ENCODE measurements around the gene BACH2. TPM values are rescaled to one million over a fixed set of nuclear protein-coding genes. Genes with fewer than 3 reads are reported as not detected.
"Not testable (repeated sequence)": the region's sequence is repeated elsewhere in the genome, so short reads cannot be mapped to it uniquely, and the experiment has no call there.

BACH2 gene
- total RNA-seq, 2 experiments from 2014 or later = 73.1 to 78.0 TPM

DNA sequence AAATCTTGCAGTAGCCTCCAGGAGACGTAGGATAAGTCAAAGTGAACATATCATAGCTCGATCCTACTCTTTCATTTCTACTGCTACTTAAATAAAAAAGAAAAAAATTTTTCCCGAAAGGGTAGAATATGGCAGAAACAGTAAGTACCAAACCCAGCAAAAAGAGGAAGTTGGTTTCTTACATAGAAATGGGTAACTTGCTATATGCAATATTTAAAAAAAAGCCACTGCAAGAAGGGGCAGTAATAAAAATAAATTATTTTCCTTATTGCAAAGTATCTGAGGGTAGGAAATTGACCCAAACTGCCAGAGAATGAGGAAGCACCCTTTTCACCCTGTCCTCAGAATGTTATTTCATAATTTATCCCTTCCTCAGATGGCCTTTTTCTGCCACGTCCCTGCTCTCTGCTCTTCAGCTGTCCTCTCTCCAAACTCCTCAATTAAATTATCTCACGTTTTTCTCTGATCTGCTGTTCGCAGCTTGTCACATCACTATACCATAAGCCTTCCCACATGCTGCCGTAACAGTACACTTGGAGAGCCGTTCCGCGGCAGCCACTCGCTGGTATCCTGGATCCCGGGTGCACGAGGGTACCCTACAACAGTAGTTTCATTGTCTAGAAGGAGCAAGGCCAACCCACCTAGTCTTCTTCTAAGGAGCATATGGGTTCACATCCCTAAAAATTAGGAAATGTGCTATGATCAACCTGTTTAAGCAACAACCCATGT is 149.6 kb downstream of the BACH2 start:
- H3K4me3 Mint-ChIP-seq = peak overlapping the region; percentile 9
- DNase-seq = no peak
- H3K4me1 Mint-ChIP-seq = peaks cover 92% of the 10 kb centered on the region
- H3K9me3 Mint-ChIP-seq = peaks cover 2% of the 10 kb centered on the region
- H3K27me3 Mint-ChIP-seq = no peaks in the 10 kb centered on the region
- H3K36me3 Mint-ChIP-seq = peaks cover 61% of the 10 kb centered on the region
- peak overlapping the region; percentile 94 for H3K27ac Mint-ChIP-seq

DNA sequence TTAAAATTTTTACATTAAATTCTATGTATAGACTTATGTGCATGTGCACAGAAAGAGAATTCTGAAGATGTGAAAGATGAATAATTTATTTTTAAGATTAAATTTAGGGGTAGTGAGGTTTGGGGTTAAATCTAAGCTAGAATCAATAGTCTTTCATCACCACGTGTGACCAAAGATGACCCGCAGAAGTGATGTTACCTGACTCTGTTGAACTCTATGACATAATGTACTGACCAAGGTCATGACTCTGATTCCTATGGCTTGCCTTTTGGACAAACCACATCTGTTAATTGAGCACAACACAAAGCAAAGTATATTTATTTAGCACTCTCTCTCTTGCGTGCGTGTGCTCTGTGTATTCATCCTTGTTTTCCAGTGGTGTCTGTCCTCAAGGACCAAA is 150.6 kb downstream of the BACH2 start:
- H3K4me3 Mint-ChIP-seq = no peak overlapping the region
- peaks cover 59% of the 10 kb centered on the region for H3K36me3 Mint-ChIP-seq
- no peak for DNase-seq
- no peaks in the 10 kb centered on the region for H3K27me3 Mint-ChIP-seq
- peaks cover 89% of the 10 kb centered on the region for H3K4me1 Mint-ChIP-seq
- peak overlapping the region; percentile 94 for H3K27ac Mint-ChIP-seq
- H3K9me3 Mint-ChIP-seq = peaks cover 2% of the 10 kb centered on the region

DNA sequence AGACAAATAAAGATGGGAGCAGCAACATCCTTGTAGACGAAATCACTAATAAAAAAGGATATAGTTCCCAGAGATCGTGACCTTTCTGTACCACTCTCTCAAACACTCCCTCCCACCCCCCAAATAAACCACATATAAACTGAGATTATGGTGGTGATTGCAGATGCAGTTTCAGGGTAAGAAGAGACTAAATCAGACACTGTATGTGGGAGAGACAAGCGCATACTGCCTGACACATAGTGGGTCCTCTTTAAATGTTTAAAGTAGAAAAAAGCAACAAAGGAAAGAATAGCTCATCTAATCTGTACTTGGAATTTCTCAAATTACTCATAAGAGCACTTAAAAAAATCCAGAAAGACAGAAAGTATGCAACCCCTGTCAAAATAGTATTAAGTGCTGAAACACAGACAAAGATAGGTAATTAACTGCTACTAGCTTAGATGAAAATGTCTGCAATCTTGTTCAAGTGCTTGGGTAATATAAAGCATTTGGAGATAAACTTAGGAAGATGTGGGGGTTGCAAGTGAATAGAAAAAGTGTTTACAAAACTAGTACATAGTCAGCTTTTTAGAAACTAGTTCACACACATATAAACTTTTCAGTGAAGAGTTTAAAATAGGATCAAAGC is 151.6 kb downstream of the BACH2 start:
- Mint-ChIP-seq H3K4me3 (peak overlapping the region; percentile 66), H3K4me1 (peaks cover 84% of the 10 kb centered on the region), H3K27ac (peak overlapping the region; percentile 94), H3K36me3 (peaks cover 53% of the 10 kb centered on the region), H3K9me3 (no peaks in the 10 kb centered on the region), H3K27me3 (no peaks in the 10 kb centered on the region)
- no peak for DNase-seq

DNA sequence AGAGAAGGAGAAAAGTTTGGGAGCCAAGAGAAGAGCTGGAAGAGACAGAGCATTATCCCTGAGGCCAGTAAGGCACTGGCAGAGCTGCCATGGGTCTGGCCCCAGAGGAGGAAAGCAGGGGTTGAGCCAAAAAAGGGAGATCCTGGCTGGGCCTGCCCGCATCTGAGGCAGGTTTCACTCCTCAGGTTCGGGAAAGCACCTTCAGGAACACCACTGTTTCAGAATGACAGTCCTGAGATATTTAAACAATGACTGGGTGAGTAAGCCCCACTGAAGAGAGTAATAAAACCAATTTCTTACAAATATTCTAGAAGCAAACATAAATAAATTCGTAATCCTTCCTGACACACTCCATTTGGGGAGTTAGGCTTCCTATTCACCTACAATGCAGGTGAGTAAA is 152.2 kb downstream of the BACH2 start:
- Mint-ChIP-seq H3K36me3 (peaks cover 58% of the 10 kb centered on the region), H3K4me3 (peak overlapping the region; percentile 66), H3K27me3 (no peaks in the 10 kb centered on the region), H3K27ac (peak overlapping the region; percentile 94), H3K4me1 (peaks cover 81% of the 10 kb centered on the region), H3K9me3 (no peaks in the 10 kb centered on the region)
- peak; percentile 68 for DNase-seq

DNA sequence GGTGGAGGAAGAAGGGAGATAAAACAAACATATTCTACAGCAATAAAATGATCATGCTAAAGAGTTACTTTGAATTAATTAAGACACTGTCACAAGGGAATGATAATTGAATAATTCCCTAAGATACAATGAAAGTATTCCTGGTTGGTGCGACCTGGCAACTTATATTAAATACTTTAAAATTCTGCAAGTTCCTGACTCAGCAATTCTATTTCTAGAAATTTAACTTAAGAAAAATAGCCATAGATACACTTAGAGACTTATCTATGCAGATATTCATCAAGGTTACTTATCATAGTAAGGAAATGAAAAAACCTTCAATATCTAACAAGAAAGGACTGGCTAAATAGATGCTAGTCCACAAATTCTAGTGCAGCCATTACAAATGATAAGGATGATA is 156.0 kb downstream of the BACH2 start:
- no peak for DNase-seq
- Mint-ChIP-seq H3K4me3 (no peak overlapping the region), H3K36me3 (peaks cover 61% of the 10 kb centered on the region), H3K9me3 (no peaks in the 10 kb centered on the region), H3K27me3 (no peaks in the 10 kb centered on the region), H3K4me1 (peaks cover 78% of the 10 kb centered on the region), H3K27ac (no peak overlapping the region)

DNA sequence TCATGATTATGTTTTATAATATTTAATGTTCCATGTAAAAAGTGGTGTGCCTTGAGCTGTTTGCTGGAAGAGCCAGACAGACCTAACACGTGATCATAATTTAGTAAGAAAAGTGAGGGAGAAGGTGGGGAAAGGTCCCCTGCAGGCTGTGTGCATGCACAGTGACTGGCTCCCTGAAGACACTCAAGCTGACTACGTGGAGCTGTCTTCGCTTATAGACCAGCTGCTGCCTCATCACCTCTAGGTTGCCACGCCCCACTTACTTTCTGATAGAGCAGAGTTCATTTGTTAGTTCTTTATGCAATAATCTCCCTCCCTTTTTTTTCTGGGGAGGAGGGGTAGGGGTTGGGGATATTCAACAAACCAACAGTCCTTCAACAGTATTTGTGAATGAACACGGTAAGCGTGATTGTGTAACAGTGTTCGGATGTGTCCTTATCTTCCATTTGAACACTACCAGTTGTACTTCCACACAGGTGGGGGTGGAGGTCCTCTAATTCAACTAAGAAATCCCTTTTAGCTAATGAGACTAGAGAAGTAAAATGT is 157.3 kb downstream of the BACH2 start:
- H3K4me1 Mint-ChIP-seq = peaks cover 75% of the 10 kb centered on the region
- peaks cover under 1% of the 10 kb centered on the region for H3K9me3 Mint-ChIP-seq
- DNase-seq = no peak
- H3K27ac Mint-ChIP-seq = peak overlapping the region; percentile 11
- H3K36me3 Mint-ChIP-seq = peaks cover 62% of the 10 kb centered on the region
- no peaks in the 10 kb centered on the region for H3K27me3 Mint-ChIP-seq
- no peak overlapping the region for H3K4me3 Mint-ChIP-seq

DNA sequence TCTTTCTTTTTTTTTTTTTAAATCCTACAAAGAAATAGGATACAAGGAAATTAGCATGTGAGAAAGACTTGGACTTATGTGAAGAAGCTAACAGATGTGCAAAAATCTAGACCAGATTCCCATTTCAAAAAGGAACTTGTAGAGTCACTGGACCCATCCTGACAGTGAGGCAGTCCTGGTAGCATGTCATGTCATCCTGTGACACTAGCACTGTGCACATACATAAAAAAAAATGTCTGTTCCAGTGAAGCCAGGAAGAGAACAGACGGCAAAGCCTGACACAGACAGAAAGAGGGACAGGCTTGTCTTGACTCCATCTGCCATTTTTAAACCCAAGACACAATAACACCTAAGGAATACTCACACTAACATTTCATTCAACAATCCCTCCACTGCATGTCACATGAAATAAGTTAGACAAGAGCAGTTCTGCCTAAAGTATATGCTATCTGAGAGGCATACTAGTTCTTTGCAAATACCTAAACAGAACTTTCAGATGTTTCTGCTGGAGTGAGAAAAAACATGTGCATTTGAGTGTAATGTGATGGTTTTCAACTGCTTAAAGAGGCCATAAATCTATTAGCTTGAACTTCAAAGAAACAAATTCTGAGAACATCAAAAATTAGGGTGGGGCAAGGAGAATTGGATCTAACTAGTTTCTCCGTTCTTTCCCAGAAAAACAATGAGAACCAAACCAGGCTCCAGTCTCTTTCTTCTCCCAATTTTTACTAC is 159.6 kb downstream of the BACH2 start:
- Mint-ChIP-seq H3K4me3 (no peak overlapping the region), H3K27ac (peak overlapping the region; percentile 62), H3K9me3 (peaks cover 2% of the 10 kb centered on the region), H3K36me3 (peaks cover 60% of the 10 kb centered on the region), H3K27me3 (no peaks in the 10 kb centered on the region), H3K4me1 (peaks cover 68% of the 10 kb centered on the region)
- DNase-seq = no peak

DNA sequence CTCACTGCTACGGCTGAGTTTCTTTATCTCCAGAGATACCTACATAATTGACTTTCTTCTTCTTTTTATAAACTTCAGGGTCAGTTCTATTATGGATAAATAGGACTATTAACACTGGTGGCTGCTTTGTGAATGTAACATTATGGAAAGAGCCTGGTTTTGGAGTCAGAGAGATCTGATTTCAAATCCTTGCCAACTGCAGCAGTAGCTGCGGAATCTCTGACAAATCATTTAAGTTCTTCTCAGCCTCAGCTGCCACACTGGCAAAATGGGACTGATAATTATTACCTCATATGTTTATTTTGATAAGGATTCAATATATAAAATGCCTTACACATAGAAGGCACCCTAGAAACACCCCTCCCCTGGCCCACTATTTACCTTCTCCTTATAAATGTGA is 160.5 kb downstream of the BACH2 start:
- peak overlapping the region; percentile 0 for H3K4me3 Mint-ChIP-seq
- no peaks in the 10 kb centered on the region for H3K27me3 Mint-ChIP-seq
- peaks cover 59% of the 10 kb centered on the region for H3K36me3 Mint-ChIP-seq
- peaks cover 2% of the 10 kb centered on the region for H3K9me3 Mint-ChIP-seq
- H3K4me1 Mint-ChIP-seq = peaks cover 73% of the 10 kb centered on the region
- no peak for DNase-seq
- peak overlapping the region; percentile 58 for H3K27ac Mint-ChIP-seq

DNA sequence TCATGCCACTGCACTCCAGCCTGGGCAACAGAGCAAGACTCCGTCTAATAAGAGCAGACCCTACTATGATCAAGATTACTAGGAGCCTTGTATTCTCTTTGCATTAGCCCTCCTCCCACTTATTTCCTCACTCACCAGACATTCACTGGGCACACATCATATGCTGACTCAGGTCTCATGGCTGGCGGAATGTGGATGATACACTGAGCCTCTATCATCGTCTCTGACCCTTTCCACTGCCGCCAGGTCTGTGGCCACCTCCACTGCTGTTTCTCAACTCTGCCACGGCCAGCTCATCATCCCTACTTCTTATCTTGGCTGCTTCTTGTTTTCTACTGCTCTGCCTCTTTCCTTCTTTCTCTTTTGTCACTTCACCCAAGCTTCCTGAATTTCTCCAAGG is 161.0 kb downstream of the BACH2 start:
- Mint-ChIP-seq H3K36me3 (peaks cover 61% of the 10 kb centered on the region), H3K27ac (peak overlapping the region; percentile 58), H3K27me3 (no peaks in the 10 kb centered on the region), H3K4me1 (peaks cover 77% of the 10 kb centered on the region), H3K4me3 (peak overlapping the region; percentile 0), H3K9me3 (peaks cover 2% of the 10 kb centered on the region)
- DNase-seq = no peak

DNA sequence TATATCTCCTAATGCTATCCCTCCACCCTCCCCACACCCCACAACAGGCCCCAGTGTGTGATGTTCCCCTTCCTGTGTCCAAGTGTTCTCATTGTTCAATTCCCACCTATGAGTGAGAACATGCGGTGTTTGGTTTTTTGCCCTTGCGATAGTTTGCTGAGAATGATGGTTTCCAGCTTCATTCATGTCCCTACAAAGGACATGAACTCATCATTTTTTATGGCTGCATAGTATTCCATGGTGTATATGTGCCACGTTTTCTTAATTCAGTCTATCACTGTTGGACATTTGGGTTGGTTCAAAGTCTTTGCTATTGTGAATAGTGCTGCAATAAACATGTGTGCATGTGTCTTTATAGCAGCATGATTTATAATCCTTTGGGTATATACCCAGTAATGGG is 163.0 kb downstream of the BACH2 start:
- not testable (repeated sequence) for DNase-seq, H3K27me3 Mint-ChIP-seq, H3K4me3 Mint-ChIP-seq, H3K9me3 Mint-ChIP-seq, H3K27ac Mint-ChIP-seq
- H3K4me1 Mint-ChIP-seq = peaks cover 64% of the 10 kb centered on the region
- peaks cover 55% of the 10 kb centered on the region for H3K36me3 Mint-ChIP-seq

DNA sequence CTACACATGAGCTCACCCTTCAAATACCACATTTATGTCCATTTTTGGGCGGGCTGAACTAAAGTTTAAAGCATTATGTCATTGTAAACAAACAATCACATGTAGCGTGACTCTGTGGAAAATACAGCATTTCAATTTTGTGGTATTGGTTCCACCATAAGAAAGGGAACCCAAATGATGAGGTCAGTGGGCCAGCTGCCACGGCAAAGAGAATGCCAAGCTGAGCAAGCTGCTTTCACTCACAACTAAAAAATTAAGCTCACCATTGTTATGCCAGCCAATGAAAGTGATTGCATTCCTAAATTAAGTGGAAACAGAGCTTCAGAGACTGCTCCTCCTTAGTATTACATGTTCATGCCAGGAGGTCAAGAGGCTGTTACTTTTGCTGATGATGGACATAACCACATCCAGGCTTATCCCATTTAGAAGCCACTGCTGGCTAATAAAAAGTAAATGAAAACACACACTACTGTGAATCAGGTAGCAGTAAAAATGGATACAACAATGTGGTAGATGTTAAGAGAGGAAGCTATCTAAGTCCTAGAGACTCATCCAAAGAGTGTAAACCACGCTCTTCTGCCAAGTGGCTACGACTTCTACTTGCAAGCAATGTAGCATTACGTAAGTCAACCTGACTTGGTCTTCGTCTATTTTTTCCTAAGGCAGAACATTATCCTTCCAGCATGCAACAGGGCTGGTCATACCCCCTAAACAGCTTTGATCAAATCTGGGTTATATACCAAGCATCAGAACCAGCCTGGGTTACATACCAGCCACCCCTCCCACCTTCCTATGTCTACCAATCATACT is 164.8 kb downstream of the BACH2 start:
- Mint-ChIP-seq H3K27ac (peak overlapping the region; percentile 64), H3K36me3 (peaks cover 54% of the 10 kb centered on the region), H3K4me1 (peaks cover 60% of the 10 kb centered on the region), H3K27me3 (no peaks in the 10 kb centered on the region), H3K4me3 (no peak overlapping the region), H3K9me3 (peaks cover 2% of the 10 kb centered on the region)
- DNase-seq = no peak

DNA sequence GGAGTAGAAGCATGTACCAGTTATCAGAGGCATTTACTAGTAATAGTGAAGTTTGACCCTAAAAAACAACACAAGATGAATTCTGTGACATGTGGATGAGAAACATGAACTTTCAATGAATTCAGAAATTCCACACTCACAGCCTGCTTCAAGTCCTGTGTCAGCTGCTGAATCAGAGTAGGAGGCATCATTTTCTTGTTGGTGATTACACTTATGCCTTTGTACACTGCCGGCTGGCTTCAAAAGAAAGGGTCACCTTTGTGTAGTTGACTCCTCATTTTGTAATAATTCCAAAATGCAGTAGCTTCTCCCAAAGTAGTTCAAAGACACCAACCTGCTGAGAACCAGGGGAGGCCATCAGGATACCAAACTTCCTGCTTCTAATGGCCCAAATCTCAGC is 165.5 kb downstream of the BACH2 start:
- Mint-ChIP-seq H3K27me3 (no peaks in the 10 kb centered on the region), H3K4me3 (no peak overlapping the region), H3K4me1 (peaks cover 63% of the 10 kb centered on the region), H3K9me3 (peaks cover 2% of the 10 kb centered on the region), H3K36me3 (peaks cover 56% of the 10 kb centered on the region), H3K27ac (peak overlapping the region; percentile 64)
- no peak for DNase-seq

DNA sequence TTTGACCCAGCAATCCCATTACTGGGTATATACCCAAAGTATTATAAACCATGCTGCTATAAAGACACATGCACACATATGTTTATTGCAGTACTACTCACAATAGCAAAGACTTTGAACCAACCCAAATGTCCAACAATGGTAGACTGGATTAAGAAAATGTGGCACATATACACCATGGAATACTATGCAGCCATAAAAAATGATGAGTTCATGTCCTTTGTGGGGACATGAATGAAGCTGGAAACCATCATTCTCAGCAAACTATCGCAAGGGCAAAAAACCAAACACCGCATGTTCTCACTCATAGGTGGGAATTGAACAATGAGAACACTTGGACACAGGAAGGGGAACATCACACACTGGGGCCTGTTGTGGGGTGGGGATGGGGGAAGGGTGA is 168.0 kb downstream of the BACH2 start:
- H3K4me3 Mint-ChIP-seq, H3K27ac Mint-ChIP-seq, DNase-seq, H3K9me3 Mint-ChIP-seq, H3K27me3 Mint-ChIP-seq: not testable (repeated sequence)
- peaks cover 41% of the 10 kb centered on the region for H3K36me3 Mint-ChIP-seq
- H3K4me1 Mint-ChIP-seq = peaks cover 70% of the 10 kb centered on the region

DNA sequence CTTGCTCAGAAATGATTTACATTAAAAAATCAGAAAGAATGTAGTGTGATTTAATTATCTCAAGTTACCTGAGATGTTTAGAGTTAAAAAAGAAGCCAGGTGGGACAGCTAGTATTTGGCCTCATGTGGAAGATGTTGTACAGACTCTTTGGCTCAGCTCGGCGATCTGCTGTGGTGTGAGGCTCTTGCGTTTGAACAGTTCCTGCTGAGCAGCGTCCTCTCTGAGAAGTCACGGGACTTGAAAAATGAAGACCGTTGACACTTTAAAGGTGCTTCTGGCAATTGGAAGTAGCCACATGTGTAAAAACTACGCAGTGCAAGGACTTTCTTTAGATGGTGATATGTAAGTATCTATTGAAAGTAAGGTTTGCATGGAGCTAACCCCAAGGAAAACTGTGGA is 169.0 kb downstream of the BACH2 start:
- Mint-ChIP-seq H3K9me3 (no peaks in the 10 kb centered on the region), H3K27ac (peak overlapping the region; percentile 62), H3K27me3 (no peaks in the 10 kb centered on the region), H3K36me3 (peaks cover 42% of the 10 kb centered on the region), H3K4me1 (peaks cover 72% of the 10 kb centered on the region), H3K4me3 (peak overlapping the region; percentile 68)
- peak; percentile 18 for DNase-seq
